ENCODE data around the gene JAKMIP2. TPM values are rescaled to one million over a fixed set of nuclear protein-coding genes. Genes with fewer than 3 reads are reported as not detected.
"Not testable (repeated sequence)": the region's sequence is repeated elsewhere in the genome, so short reads cannot be mapped to it uniquely, and the experiment has no call there.

Gene JAKMIP2
- total RNA-seq, 2 experiments from 2014 or later, result 0.99 to 1.1 TPM

DNA sequence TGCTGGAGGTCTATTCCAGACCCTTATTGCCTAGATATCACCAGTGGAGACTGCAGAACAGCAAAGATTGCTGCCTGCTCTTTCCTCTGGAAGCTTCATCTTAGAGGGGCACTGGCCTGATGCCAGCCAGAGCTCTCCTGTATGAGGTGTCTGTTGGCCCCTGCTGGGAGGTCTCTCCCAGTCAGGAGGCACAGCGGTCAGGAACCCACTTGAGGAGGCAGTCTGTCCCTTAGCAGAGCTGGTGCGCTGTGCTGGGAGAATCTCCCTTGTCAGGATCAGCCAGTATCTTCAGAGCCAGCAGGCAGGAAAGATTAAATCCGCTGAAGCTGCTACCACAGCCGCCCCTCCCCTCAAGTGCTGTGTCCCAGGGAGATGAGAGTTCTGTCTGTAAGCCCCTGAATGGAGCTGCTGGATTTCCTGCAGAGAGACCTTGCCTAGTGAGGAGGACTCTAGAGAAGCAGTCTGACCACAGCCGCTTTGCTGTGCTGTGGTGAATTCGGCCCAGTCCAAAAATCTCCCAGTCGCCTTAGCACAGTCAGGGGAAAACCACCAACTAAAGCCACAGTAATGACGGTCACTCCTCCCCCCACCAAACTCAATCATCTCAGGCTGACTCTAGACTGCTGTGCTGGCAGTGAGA, 124.1 kb downstream of the JAKMIP2 start:
- ChIA-PET POLR2A (no interaction called here), CTCF (no interaction called here)
- H3K9me3 Mint-ChIP-seq, result peaks cover 23% of the 10 kb centered on the region
- no peaks in the 10 kb centered on the region for H3K4me1 Mint-ChIP-seq (ENCODE audit: low read depth)
- no peaks in the 10 kb centered on the region for H3K27me3 Mint-ChIP-seq
- no peak for DNase-seq
- H3K27ac Mint-ChIP-seq, result no peak overlapping the region
- intact Hi-C loops (cut with micrococcal nuclease), result no loop called here
- H3K36me3 Mint-ChIP-seq, result no peaks in the 10 kb centered on the region
- no peak overlapping the region for H3K4me3 Mint-ChIP-seq

GRCh38 chr5:147648597-147648996, 133.9 kb downstream of the JAKMIP2 start:
- POLR2A ChIA-PET, result no interaction called here
- intact Hi-C loops (cut with micrococcal nuclease), result no loop called here
- Mint-ChIP-seq H3K27me3 (no peaks in the 10 kb centered on the region), H3K9me3 (no peaks in the 10 kb centered on the region), H3K36me3 (no peaks in the 10 kb centered on the region), H3K4me3 (no peak overlapping the region), H3K4me1 (ENCODE audit: low read depth) (no peaks in the 10 kb centered on the region), H3K27ac (no peak overlapping the region)
- CTCF ChIA-PET, result no interaction called here
- no peak for DNase-seq

- no peak overlapping the region for H3K27ac Mint-ChIP-seq
- H3K36me3 Mint-ChIP-seq, result no peaks in the 10 kb centered on the region
- H3K27me3 Mint-ChIP-seq, result no peaks in the 10 kb centered on the region
- ChIA-PET POLR2A (no interaction called here), CTCF (interaction anchor here (1.1 kb wide), 1 partner anchor 17 kb away, joined by 3 read pairs; no protein-coding TSS in a partner anchor)
- H3K4me3 Mint-ChIP-seq, result no peak overlapping the region
- intact Hi-C loops (cut with micrococcal nuclease), result no loop called here
- H3K9me3 Mint-ChIP-seq, result no peaks in the 10 kb centered on the region
- no peak for DNase-seq
- no peaks in the 10 kb centered on the region for H3K4me1 Mint-ChIP-seq (ENCODE audit: low read depth)
Measured at GRCh38 chr5:147645197-147645596, 137.3 kb downstream of the JAKMIP2 start.

DNA sequence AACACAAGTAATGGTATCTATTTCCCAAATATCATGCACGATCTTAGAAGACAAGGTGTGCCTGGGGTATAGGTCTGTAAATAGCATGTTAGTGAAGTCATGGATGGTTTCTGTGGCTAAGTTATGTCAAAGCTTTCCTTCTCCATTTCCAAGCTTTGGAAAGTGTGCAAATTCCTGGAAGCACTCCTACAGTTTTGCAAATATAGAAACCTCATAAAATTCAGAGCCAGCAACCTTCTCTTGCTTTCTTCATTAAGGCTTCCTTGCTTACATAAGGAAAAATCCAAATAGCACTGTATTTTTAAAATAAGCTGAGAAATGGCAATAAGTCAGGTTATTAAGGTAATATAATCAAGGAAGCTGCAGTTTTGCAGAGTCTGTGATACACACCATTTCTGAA, 138.1 kb downstream of the JAKMIP2 start:
- no peaks in the 10 kb centered on the region for H3K27me3 Mint-ChIP-seq
- ChIA-PET CTCF (no interaction called here), POLR2A (no interaction called here)
- no peaks in the 10 kb centered on the region for H3K4me1 Mint-ChIP-seq (ENCODE audit: low read depth)
- H3K36me3 Mint-ChIP-seq, result no peaks in the 10 kb centered on the region
- intact Hi-C loops (cut with micrococcal nuclease), result no loop called here
- no peak for DNase-seq
- H3K4me3 Mint-ChIP-seq, result no peak overlapping the region
- H3K27ac Mint-ChIP-seq, result no peak overlapping the region
- no peaks in the 10 kb centered on the region for H3K9me3 Mint-ChIP-seq

DNA sequence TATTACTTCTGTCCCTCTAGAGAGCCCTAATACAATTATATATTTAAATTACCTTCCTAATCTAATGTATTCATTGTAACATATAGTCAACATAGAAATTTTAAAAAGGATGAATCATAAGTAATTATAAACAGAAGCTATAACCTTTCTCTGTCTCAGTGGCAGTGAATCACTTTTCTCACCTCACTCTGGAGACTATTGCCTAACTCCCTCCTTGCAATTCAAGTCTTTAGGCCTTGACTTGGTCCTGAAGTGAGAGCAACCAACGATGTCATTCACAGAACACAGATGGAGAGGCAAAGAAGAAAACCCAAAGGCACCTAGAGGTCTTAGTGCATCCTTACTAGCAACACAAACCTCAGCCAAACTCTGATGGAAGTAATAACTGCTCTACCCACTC, 139.4 kb downstream of the JAKMIP2 start:
- no peak overlapping the region for H3K27ac Mint-ChIP-seq
- H3K4me3 Mint-ChIP-seq, result no peak overlapping the region
- intact Hi-C loops (cut with micrococcal nuclease), result no loop called here
- POLR2A ChIA-PET, result no interaction called here
- no peaks in the 10 kb centered on the region for H3K4me1 Mint-ChIP-seq (ENCODE audit: low read depth)
- no peaks in the 10 kb centered on the region for H3K27me3 Mint-ChIP-seq
- H3K9me3 Mint-ChIP-seq, result no peaks in the 10 kb centered on the region
- no peak for DNase-seq
- H3K36me3 Mint-ChIP-seq, result no peaks in the 10 kb centered on the region
- CTCF ChIA-PET, result no interaction called here

DNA sequence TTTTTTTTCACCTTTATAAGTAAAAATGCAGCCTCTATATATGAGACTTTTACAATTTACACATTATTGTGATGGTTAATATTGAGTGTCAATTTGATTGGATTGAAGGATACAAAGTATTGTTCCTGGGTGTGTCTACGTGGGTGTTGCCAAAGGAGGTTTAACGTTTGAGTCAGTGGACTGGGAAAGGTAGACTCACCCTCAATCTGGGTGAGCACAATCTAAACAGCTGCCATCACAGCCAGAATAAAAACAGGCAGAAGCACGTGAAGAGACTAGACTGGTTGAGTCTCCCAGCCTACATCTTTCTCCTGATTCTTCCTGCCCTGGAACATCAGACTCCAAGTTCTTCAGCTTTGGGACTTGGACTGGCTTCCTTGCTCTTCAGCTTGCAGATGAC, 139.9 kb downstream of the JAKMIP2 start:
- POLR2A ChIA-PET, result no interaction called here
- no peaks in the 10 kb centered on the region for H3K9me3 Mint-ChIP-seq
- H3K27me3 Mint-ChIP-seq, result no peaks in the 10 kb centered on the region
- intact Hi-C loops (cut with micrococcal nuclease), result no loop called here
- no peaks in the 10 kb centered on the region for H3K4me1 Mint-ChIP-seq (ENCODE audit: low read depth)
- no peak overlapping the region for H3K27ac Mint-ChIP-seq
- H3K36me3 Mint-ChIP-seq, result no peaks in the 10 kb centered on the region
- no peak for DNase-seq
- no peak overlapping the region for H3K4me3 Mint-ChIP-seq
- CTCF ChIA-PET, result no interaction called here

DNA sequence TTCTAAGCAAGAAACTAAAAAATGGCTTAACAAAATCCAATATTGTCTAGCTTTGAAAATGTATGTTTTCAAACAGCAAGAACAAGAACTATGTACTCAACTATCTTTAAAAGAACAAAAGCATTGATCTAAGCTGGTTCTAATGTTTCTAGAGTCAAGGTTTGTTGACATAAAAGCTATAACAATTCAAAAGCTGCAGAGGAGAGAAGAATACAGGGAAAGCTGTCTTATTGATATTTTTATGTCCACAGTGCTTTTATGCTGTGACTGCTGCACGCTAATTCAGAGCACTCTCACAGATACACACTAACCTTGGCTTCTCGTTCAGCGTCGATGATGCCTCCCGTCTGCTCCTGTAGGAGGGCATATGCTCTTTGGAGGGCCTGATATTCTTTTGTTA, 143.2 kb downstream of the JAKMIP2 start:
- H3K36me3 Mint-ChIP-seq, result no peaks in the 10 kb centered on the region
- H3K27me3 Mint-ChIP-seq, result no peaks in the 10 kb centered on the region
- no peaks in the 10 kb centered on the region for H3K9me3 Mint-ChIP-seq
- no peak for DNase-seq
- intact Hi-C loops (cut with micrococcal nuclease), result no loop called here
- no peak overlapping the region for H3K27ac Mint-ChIP-seq
- ChIA-PET POLR2A (no interaction called here), CTCF (no interaction called here)
- no peak overlapping the region for H3K4me3 Mint-ChIP-seq
- no peaks in the 10 kb centered on the region for H3K4me1 Mint-ChIP-seq (ENCODE audit: low read depth)

GRCh38 chr5:147636729-147636984, 145.9 kb downstream of the JAKMIP2 start:
- no peaks in the 10 kb centered on the region for H3K27me3 Mint-ChIP-seq
- intact Hi-C loops (cut with micrococcal nuclease), result no loop called here
- no peaks in the 10 kb centered on the region for H3K36me3 Mint-ChIP-seq
- DNase-seq, result no peak
- POLR2A ChIA-PET, result no interaction called here
- H3K9me3 Mint-ChIP-seq, result no peaks in the 10 kb centered on the region
- CTCF ChIA-PET, result no interaction called here
- H3K4me3 Mint-ChIP-seq, result no peak overlapping the region
- H3K4me1 Mint-ChIP-seq (ENCODE audit: low read depth), result no peaks in the 10 kb centered on the region
- H3K27ac Mint-ChIP-seq, result no peak overlapping the region

DNA sequence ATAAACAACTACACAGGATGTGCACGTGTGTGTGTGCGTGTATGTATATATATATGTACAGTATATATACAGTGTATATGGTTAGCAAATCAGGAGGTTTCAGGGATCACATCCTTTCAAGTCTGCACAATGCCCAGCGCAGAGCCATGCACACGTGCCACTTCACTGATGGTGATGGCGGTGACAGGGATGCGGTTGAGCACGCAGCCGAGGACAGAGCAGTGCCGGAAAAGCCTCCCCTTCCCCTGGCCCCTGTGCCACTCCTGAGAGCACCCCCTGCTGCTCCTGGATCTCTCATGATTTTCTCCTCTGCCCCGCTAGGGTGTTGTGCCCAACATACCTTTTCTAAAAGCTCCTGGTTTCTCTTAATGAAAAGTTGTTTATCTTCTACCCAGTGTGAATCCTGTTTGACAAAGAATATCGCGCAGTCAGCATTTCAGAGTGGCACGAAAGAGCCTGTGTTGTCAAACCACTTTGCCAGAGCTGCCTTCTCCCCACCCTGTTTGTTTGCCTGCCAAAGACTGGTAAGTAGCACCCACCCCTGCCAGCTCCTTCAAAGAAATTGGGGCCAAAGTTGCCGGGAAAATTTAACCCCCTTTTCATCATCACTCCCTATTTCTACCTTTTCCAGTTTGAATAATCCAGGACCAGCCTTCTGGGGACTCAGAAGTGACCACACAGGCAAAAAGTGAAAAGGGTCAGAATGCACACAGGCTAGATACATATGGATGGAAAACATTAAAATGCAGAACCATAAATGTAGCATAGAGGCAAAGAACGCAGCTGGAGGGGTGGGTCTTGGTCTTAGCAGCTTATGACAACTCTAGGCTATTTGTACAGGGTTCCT, 146.4 kb downstream of the JAKMIP2 start:
- CTCF ChIA-PET, result no interaction called here
- DNase-seq, result no peak
- Mint-ChIP-seq H3K36me3 (no peaks in the 10 kb centered on the region), H3K4me3 (no peak overlapping the region), H3K4me1 (ENCODE audit: low read depth) (no peaks in the 10 kb centered on the region), H3K27me3 (no peaks in the 10 kb centered on the region), H3K9me3 (no peaks in the 10 kb centered on the region), H3K27ac (no peak overlapping the region)
- POLR2A ChIA-PET, result no interaction called here
- intact Hi-C loops (cut with micrococcal nuclease), result no loop called here

GRCh38 chr5:147635439-147635838, 147.1 kb downstream of the JAKMIP2 start:
- H3K27me3 Mint-ChIP-seq; intact Hi-C loops (cut with micrococcal nuclease); H3K4me3 Mint-ChIP-seq; H3K4me1 Mint-ChIP-seq (ENCODE audit: low read depth); H3K36me3 Mint-ChIP-seq; CTCF ChIA-PET; POLR2A ChIA-PET; DNase-seq; H3K27ac Mint-ChIP-seq; H3K9me3 Mint-ChIP-seq: not testable (repeated sequence)

DNA sequence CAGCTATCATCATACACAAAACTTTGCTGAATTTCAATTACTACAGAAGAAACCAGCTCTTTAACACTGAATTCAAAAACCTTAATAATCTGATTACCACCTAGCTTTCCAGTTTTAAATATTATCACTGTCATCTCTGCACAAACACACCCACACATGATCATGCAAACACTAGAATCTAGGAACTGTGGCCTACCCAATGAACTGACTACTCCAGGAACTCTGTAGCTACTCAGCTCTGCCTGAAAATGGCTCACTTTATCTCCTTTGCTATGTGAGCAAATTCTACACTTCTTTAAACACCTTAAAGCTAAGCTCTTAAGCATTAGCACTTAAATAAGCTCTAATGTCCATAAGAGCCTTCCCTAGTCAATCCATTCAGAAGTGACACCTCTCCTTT, 149.4 kb downstream of the JAKMIP2 start:
- CTCF ChIA-PET, result interaction anchor here (1.0 to 1.1 kb wide), 2 partner anchors 187 to 190 kb away, joined by 3 to 5 read pairs; no protein-coding TSS in a partner anchor
- no peaks in the 10 kb centered on the region for H3K36me3 Mint-ChIP-seq
- no peaks in the 10 kb centered on the region for H3K9me3 Mint-ChIP-seq
- no peak overlapping the region for H3K27ac Mint-ChIP-seq
- POLR2A ChIA-PET, result no interaction called here
- no peaks in the 10 kb centered on the region for H3K27me3 Mint-ChIP-seq
- no peak overlapping the region for H3K4me3 Mint-ChIP-seq
- H3K4me1 Mint-ChIP-seq (ENCODE audit: low read depth), result no peaks in the 10 kb centered on the region
- intact Hi-C loops (cut with micrococcal nuclease), result no loop called here
- DNase-seq, result no peak

- ChIA-PET POLR2A (no interaction called here), CTCF (no interaction called here)
- no peaks in the 10 kb centered on the region for H3K36me3 Mint-ChIP-seq
- H3K4me3 Mint-ChIP-seq, result no peak overlapping the region
- no peaks in the 10 kb centered on the region for H3K27me3 Mint-ChIP-seq
- intact Hi-C loops (cut with micrococcal nuclease), result no loop called here
- no peaks in the 10 kb centered on the region for H3K4me1 Mint-ChIP-seq (ENCODE audit: low read depth)
- DNase-seq, result no peak
- no peaks in the 10 kb centered on the region for H3K9me3 Mint-ChIP-seq
- H3K27ac Mint-ChIP-seq, result no peak overlapping the region
Measured at GRCh38 chr5:147631428-147632003, 151.0 kb downstream of the JAKMIP2 start.

DNA sequence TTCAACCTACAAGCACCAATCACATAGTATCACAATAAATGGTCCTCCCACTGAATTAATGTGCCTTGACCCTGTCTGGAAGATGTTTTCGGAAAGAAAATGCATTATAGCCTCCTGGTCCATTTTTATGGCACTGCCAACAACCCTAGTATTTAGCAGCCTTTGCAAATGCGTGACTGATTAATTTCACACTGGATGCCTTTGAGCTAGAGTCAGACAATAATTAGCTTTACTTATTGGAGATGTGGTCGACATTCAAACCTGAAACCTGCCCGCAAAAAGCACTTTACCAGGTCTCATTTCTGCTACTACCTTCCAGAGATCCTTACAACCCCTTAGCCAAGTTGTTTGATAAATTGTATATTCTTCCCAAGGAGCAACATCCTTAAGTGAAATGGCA, 153.3 kb downstream of the JAKMIP2 start:
- no peak overlapping the region for H3K4me3 Mint-ChIP-seq
- H3K27me3 Mint-ChIP-seq, result no peaks in the 10 kb centered on the region
- no peaks in the 10 kb centered on the region for H3K9me3 Mint-ChIP-seq
- CTCF ChIA-PET, result interaction anchor here (1.3 to 4.0 kb wide), 2 partner anchors 17 to 193 kb away, joined by 3 to 39 read pairs; no protein-coding TSS in a partner anchor
- no peak for DNase-seq
- H3K27ac Mint-ChIP-seq, result no peak overlapping the region
- POLR2A ChIA-PET, result no interaction called here
- intact Hi-C loops (cut with micrococcal nuclease), result no loop called here
- H3K4me1 Mint-ChIP-seq (ENCODE audit: low read depth), result no peaks in the 10 kb centered on the region
- no peaks in the 10 kb centered on the region for H3K36me3 Mint-ChIP-seq

All from activated CD4-positive, alpha-beta memory T cell treated with anti-CD3 and anti-CD28 coated beads for 36 hours (primary cell).